HG03439 (cell line): ENCODE measurements around the gene INPP5A.
"Not testable (repeated sequence)": the region's sequence is repeated elsewhere in the genome, so short reads cannot be mapped to it uniquely, and the experiment has no call there.

ENCODE experiments used
- ATAC-seq: cut with Tn5 transposase; IDR thresholded peaks from one replicate; pipeline ENCODE4 v1.9.1; 2021; ENCODE audit warnings: mild to moderate bottlenecking, moderate library complexity; ENCODE audit not compliant: unreplicated experiment

The INPP5A gene

DNA sequence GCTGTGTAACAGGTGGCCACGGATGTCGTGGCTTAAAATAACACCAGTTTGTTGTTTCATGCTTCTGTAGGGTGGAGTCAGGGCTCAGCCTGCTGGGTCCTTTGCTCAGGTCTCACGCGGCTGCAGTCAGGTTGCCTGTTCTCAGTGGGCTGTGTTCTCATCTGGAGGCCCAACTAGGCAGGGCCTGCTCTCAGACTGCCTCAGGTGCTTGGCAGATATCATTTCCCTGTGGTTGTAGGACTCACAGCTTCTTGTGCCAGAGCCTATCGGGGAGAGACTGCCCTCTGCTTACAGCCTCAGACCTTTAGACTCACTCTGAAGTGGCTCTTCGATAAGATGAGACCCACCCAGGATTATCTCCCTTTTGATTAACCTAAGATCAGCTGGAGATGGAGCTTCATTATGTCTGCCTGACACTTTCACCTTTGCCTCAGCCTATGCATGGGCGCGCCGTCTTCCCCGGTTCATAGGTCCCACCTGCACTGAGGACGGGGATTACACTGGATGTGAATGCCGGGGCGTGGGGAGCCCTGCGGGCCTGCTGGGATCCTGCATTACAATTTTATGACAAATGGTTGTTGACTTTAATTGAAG is 55.3 kb downstream of the INPP5A start:
- no peak for ATAC-seq

DNA sequence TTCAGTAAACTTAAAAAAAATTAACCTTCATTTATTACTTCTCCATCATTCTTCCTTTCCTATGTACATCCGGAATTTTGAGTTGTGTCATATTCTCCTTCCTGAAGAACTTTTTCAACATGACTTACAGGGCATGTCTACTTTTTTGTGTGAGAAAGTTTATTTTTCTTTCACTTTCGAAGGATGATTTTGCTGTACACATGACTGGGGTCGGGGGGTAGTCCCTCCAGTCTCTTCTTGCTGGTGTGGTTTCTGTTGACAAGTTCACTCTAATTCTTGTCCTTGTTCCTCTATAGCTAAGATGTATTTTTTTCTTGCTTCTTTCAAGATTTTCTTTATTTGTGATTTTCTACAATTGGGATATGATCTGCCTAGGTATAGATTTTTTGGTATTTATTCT is 55.8 kb downstream of the INPP5A start:
- peak; percentile 75 for ATAC-seq

DNA sequence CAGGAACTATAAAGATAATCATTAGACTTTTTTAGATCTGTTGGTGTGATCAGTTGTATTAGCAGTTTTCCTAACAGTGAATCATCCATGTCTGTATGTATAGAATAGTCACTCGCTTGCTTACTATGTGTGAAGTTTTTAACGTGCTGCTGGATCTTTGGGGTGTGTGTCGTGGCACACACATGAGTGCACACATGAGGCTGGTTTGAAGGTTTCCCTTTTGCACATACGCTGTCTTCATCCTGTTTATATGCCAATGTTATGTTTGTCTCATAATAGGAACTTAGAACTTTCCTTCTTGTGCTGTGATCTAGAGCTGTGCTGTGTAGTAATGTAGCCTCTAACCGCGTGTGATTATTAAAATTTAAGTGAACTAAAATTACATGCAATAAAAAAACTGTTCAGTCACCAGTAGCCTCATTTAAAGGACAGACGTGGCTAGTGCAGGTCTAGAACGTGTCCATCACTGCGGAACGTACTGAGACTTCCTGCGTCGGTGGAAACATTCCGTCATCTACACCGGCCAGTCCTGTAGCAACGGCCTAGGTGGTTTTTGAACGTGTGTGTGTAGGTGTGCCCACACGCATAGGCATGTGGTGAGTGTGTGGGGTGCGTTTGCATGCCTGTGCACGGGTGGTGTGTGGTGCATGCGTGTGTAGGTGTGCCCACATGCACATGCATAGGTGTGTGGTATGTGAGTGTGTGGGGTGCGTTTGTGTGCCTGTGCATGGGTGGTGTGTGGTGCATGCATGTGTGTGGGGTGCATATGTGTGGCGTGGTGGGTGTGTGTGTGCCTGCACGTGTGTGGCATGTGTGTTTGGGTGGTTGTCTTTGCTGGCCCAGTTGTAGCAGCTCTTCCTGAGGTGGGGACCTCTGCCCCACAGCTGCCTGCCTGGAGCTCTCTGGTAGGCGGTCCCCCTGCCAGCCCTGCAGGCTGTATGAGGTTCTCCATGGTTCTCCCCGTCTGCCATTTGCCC is 56.6 kb downstream of the INPP5A start:
- peak; percentile 58 for ATAC-seq

DNA sequence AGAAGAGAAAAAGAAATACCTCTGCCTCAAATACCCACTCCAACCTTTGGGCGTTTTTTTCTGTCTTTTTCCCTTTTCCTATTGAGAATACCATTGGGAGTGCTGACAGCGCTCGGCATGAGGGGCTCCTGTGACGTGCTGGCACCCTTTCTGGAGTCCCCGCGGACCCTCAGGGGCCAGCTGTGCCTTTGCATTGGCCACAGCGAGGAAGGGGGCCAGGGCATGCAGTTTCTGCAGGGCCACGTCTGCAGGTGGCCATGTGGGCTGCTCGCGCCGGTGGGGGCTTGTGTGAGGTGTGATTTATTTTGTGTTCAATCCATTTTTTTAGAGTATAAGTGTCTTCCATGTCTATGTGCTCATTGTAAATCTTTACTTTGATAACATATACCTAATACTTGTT is 57.4 kb downstream of the INPP5A start:
- ATAC-seq: no peak

DNA sequence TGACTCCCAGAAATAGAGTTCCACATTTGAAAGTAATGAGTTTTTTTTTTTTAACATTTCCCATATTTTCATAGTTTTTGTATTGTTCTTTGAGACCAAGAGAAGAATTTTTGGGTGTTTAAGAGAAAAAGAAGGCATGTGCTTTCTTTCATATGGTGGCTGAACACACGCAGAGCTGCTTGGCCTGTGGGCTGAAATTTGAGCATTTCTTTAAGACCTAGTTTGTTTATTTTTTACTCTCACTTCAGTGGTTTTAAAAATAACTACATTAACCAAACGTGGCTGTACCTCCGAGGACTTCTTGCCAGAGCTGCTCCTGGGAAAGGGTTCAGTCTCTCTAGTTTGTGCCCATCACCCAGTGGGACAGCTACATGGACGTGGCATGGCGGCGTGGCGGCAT is 58.3 kb downstream of the INPP5A start:
- no peak for ATAC-seq

DNA sequence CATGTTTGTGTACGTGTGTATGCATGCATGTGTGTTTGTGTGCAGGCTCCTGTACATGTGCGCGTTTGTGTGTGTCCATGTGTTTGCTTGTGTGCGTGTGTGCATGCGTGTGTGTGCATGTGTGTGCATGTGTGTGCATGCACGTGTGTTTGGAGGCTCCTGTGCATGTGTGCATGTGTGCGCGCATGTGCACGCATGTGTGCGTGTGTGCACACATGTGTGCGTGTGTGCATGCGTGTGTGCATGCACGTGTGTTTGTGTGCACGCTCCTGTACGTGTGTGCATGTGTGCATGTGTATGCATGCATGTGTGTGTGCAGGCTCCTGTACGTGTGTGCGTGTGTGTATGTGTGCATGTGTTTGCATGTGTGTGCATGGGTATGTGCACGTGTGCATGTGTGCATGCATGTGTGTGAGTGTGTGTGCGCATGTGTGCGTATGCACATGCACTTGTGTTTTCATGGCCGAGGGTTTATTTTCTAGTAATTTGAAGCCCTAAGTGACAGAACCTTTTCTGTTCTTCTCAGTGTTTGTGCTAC is 59.2 kb downstream of the INPP5A start:
- no peak for ATAC-seq

DNA sequence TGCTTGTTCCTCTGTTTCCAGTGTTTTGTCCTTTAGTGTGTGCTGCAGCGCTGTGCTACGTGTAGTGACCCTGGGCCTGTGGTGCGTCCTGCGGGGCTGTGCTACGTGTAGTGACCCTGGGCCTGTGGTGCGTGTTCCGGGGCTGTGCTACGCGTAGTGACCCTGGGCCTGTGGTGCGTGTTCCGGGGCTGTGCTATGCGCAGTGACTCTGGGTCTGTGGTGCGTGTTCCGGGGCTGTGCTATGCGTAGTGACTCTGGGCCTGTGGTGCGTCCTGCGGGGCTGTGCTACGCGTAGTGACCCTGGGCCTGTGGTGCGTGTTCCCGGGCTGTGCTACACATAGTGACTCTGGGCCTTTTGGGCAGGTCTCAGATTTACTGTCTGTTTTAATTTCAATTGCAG is 60.1 kb downstream of the INPP5A start:
- no peak for ATAC-seq

DNA sequence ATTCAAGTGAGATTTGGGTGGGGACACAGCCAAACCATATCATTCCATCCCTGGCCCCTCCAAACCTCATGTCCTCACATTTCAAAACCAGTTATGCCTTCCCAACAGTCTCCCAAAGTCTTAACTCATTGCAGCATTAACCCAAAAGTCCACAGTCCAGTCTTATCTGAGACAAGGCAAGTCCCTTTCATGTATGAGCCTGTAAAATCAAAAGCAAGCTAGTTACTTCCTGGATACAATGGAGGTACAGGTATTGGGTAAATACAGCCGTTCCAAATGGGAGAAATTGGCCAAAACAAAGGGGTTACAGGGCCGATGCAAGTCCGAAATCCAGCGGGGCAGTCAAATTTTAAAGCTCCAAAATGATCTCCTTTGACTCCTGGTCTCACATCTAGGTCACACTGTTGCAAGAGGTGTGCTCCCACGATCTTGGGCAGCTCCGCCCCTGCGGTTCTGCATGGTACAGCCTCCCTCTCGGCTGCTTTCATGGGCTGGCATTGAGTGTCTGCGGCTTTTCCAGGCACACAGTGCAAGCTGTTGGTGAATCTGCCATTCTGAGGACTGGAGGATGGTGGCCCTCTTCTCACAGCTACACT is 61.5 kb downstream of the INPP5A start:
- not testable (repeated sequence) for ATAC-seq

DNA sequence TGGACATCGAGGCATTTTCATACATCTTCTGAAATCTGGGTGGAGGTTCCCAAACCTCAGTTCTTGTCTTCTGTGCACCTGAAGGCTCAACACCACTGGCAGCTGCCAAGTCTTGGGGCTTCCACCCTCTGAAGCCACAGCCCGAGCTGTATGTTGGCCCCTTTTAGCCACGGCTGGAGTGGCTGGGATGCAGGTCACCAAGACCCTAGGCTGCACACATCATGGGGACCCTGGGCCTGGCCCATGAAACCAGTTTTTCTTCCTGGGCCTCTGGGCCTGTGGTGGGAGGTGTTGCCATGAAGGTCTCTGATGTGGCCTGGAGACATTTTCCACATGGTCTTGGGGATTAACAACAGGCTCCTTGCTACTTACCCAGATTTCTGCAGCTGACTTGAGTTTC is 62.1 kb downstream of the INPP5A start:
- no peak for ATAC-seq

DNA sequence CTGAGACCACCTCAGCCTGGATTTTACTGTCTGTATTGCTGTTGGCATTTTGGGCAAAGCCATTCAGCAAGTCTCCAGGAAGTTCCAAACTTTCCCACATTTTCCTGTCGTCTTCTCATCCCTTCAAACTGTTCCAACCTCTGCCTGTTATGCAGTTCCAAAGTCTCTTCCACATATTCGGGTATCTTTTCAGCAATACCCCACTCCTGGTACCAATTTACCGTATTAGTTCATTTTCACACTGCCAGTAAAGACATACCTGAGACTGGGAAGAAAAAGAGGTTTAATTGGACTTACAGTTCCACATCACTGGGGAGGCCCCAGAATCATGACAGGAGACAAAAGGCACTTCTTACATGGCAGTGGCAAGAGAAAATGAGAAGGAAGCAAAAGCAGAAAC is 62.8 kb downstream of the INPP5A start:
- ATAC-seq: no peak

DNA sequence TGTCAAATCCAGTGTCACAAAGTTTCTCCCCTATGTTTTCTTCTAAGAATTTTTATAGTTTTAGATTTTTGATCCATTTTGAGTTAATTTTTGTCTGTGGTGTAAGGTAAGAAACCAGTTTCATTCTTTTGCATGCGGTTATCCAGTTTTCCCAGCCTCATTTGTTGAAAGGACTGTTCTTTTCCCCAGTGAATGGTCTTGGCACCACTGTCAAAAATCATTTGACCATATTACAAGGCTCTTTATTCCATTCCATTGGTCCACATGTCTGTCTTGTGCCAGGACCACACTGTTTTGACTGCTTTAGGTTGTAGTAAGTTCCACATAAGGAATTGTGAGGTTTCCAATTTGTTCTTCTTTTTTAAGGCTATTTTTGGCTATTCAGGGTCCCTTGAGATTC is 64.0 kb downstream of the INPP5A start:
- ATAC-seq: no peak

DNA sequence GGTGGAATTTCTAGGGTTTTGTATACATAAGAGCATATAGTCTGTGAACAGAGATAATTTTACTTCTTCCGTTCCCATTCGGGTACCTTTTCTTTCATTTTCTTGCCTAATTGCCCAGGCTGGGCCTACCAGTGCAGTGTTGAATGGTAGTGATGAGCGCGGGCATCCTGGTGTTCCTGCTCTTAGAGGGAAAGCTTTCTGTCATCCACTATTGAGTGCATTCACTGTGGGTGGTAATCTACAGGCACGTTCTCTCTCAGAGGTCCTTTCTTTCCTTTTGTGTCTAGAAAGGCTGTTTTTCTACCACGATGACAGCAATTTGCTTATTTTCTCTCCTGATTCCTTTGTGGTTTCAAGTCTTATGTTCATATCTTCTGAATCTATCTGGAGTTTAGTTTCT is 65.0 kb downstream of the INPP5A start:
- ATAC-seq: no peak

DNA sequence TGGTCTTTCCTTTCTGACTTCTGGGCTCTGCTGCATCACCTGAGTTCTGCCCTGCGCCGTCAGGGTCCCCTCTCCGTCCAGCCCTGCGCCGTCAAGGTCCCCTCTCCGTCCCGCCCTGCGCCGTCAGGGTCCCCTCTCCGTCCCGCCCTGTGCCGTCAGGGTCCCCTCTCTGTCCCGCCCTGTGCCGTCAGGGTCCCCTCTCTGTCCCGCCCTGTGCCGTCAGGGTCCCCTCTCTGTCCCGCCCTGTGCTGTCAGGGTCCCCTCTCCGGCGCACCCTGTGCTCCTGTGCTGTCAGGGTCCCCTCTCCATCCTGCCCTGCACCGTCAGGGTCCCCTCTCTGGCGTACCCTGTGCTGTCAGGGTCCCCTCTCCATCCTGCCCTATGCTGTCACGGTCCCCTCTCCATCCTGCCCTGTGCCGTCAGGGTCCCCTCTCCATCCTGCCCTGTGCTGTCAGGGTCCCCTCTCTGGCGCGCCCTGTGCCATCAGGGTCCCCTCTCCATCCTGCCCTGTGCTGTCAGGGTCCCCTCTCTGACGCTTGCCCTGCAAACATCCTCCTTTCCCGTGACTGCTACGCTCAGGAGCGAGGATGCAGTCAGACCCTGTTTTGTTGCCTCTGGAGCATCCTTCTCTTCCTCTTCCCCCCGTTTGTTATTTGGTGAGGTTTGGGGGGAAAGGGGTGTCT is 66.4 kb downstream of the INPP5A start:
- no peak for ATAC-seq

DNA sequence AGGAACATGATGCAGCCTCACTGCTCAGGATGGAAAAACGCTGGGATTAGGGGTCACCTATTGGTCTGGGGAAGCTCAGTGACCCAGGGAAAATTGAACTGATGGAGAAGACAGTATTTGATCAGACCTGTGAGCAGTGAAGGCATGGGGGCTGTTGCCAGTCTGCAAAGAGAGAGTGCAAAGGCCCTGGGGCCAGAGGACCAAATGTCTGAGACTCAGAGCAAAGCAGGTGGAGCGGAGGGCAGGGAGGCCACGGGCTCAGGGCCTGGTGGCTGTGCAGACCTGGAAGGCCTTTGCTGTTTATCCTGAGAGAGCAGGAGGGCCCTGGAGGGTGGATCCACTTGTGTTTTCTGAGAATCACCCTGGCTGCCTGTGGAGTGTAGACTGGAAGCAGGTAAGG is 67.1 kb downstream of the INPP5A start:
- ATAC-seq: no peak

DNA sequence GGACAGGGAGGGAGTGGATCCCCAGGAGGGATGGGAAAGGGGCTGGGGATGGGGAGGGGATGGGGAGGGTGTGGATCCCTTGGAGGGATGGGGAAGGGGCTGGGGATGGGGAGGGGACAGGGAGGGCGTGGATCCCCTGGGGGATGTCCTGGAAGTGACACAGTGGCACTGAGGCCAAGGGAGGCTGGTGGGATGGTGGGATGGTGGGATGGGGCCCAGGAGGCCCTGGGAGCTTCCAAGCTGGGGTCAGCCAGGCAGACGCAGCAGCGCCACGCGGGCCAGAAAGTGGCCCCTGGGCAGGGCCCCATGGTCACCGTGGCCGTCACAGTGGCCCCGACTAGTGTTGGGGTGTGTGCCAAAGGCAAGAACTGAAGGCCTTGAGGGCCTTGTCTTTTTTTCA is 67.8 kb downstream of the INPP5A start:
- no peak for ATAC-seq

DNA sequence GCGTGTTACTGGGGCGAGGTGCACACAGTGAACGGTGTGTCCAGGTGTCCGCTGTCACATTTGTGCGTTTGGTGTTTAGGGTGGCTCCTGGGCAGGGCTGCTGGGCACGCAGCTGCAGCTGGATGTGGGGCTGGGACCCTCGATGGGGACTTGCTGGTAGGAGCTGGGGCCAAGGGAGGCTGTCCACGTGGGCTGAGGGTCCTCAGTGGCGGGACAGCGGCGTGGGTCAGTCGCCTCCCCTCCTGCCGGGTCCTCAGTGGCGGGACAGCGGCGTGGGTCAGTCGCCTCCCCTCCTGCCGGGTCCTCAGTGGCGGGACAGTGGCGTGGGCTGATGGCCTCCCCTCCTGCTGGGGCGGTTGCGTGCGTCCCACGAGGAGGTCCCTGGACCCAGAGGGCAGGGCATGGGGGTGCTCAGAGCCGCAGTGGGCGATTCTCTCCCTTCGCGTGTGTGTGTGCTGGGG is 68.5 kb downstream of the INPP5A start:
- ATAC-seq: no peak

DNA sequence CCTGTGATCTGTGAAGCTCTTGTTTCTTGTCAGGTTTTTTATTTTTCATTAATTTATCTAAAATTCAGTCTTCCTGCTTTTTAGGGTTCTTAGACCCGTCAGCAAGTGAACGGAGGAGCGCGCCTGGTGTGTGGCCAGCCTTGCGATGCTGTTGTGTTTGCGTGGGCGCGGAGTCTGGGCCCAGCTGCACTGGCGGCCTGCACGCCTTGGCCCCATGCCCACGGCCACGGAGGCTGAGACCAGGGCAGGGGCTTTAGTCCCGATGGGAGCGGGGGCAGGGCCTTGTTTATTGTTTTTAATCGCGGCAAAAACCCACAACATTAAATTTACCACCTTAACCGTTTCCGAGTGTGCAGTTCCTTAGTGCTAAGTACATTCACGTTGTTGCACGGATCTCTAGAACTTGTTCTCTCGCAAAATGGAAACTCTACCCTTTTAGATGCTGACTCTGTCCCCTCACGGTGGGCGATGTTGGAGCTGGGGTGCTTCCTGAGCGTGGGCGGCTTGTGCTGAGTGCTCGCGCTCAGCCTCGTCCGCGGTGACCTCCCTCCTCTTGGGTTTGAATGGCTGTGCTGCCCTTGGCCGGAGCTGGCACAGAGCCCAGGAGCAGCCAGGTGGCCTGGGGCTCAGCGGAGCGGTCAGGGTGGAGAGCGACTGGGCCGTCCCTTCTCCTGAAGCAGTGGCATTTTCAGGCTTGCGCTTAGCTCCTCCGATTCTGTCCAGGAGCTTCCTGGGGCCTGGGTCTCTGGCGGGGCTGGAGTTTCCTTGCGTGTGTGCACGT is 69.1 kb downstream of the INPP5A start:
- ATAC-seq: no peak

DNA sequence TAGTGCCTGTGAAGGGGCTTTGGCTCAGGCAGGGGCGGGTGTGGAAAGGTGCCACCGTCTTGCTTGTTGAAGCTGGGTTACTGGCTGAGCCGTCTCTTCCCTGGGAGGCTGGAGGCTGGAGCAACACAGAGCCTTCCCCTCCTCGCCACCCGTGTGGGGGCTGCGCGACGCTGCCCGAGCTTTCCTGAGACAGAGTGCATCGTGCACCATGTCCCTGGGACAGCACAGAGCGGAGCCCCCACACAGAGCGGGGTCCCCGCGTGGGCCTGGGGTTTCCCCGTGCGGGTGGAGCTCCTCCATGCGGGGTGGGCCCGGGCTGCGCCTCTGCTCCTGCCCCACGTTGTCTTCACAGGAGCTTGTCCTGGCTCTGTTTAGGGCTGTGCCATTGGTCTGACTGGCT is 69.9 kb downstream of the INPP5A start:
- ATAC-seq: no peak

DNA sequence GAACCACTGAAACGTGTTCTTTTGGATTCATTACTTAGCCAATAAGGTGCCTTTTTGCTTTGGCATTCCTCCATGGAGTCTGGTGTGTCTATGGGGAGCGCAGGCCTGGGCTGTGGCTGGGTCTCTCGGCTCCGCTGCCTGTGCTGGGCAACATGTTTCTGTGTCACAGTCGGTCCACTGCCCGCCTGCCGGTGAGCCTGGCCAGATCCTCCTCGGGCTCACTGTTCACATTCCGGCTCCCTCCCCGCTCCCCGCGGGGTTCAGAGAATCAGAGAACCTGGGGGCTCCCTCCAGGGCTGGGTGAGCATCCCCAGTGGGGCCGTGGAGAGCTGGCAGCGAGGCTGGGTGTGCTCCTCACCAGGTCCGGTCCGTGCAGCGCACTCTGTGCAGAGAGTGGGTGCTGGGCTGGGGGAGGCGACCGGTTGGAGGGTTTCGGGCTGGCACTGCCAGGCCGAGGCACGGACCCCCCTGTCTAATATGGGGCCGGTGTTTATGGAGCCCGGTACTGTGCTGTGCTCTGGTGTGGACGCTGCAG is 70.4 kb downstream of the INPP5A start:
- ATAC-seq: no peak
